OCI-LY7 (cell line): ENCODE data around the gene HINT2. TPM values are rescaled to one million over a fixed set of nuclear protein-coding genes. Genes with fewer than 3 reads are reported as not detected.

Experiments used
- BruUV-seq: library from RNA; stranded (reverse); fragments of 400-500 nt; replicated peaks from 2 replicates; lab custom pipeline; 2021; lab: Mats Ljungman, UMichigan
- CTCF ChIA-PET: fragments of 300-600 bp; sonication (Branson Sonifier 250); formaldehyde crosslinking; loops from one replicate; lab custom pipeline; 2022; ENCODE audit warnings: antibody characterized with exemption; ENCODE audit not compliant: unreplicated experiment; lab: Charles Lee
- POLR2A ChIA-PET: fragments of 300-600 bp; sonication (Branson Sonifier 250); formaldehyde crosslinking; loops from one replicate; lab custom pipeline; 2022; ENCODE audit warnings: antibody characterized with exemption; lab: Charles Lee
- DNase-seq: peaks from one replicate; pipeline ENCODE4 v3.0.0-alpha.2; 2015; ENCODE audit warnings: low spot score
- H2AFZ ChIP-seq: fragments of 200-600 bp; sonication (generic), shearing (Covaris generic); 2 replicates; pipeline ENCODE4 v1.6.1; 2014; ENCODE audit warnings: mild to moderate bottlenecking, antibody characterized with exemption, low read length, moderate library complexity
- H3K27ac ChIP-seq: fragments of 200-600 bp; sonication (generic); 2 replicates; pipeline ENCODE4 v1.5.1; 2014; ENCODE audit warnings: mixed run types, low read depth, mild to moderate bottlenecking, moderate library complexity, low read length, inconsistent platforms; ENCODE audit not compliant: poor library complexity, severe bottlenecking
- H3K36me3 ChIP-seq: fragments of 200-600 bp; sonication (generic); 2 replicates; pipeline ENCODE4 v1.6.1; 2014; ENCODE audit warnings: mild to moderate bottlenecking, antibody characterized with exemption, low read length, moderate library complexity, mixed read lengths; ENCODE audit not compliant: insufficient read depth
- H3K4me1 ChIP-seq: fragments of 200-600 bp; sonication (generic); 2 replicates; pipeline ENCODE4 v1.5.1; 2014; ENCODE audit warnings: mild to moderate bottlenecking, low read length; ENCODE audit not compliant: insufficient read depth, poor library complexity, severe bottlenecking
- H3K4me2 ChIP-seq: fragments of 200-600 bp; sonication (generic); 2 replicates; pipeline ENCODE4 v1.6.1; 2014; ENCODE audit warnings: mild to moderate bottlenecking, low read length
- H3K4me3 ChIP-seq: fragments of 200-600 bp; sonication (generic); 2 replicates; pipeline ENCODE4 v1.5.1; 2014; ENCODE audit warnings: mild to moderate bottlenecking, low read depth, low read length; ENCODE audit not compliant: poor library complexity, severe bottlenecking
- H3K79me2 ChIP-seq: fragments of 200-600 bp; sonication (generic); 2 replicates; pipeline ENCODE4 v1.6.1; 2016; ENCODE audit warnings: low read depth, mild to moderate bottlenecking, low read length, moderate library complexity, mixed read lengths; ENCODE audit not compliant: insufficient read depth
- H3K9me2 ChIP-seq: fragments of 200-600 bp; sonication (generic); 2 replicates; pipeline ENCODE4 v1.6.1; 2016; ENCODE audit warnings: mild to moderate bottlenecking, low read length, mixed read lengths; ENCODE audit not compliant: insufficient read depth
- H3K9me3 ChIP-seq: fragments of 200-600 bp; sonication (generic); 2 replicates; pipeline ENCODE4 v1.6.1; 2014; ENCODE audit warnings: mild to moderate bottlenecking, mixed run types, low read length, mixed read lengths
- H4K20me1 ChIP-seq: fragments of 200-600 bp; sonication (generic); 2 replicates; pipeline ENCODE4 v1.6.1; 2014; ENCODE audit warnings: mild to moderate bottlenecking, antibody characterized with exemption, low read length, moderate library complexity, mixed read lengths; ENCODE audit not compliant: insufficient read depth
- CTCF ChIP-seq: fragments of 200-600 bp; sonication (generic); conservative IDR thresholded peaks from 2 replicates; pipeline ENCODE4 v1.5.1; 2014; ENCODE audit warnings: mild to moderate bottlenecking, antibody characterized with exemption, low read length, moderate library complexity, mixed read lengths
- EZH2phosphoT487 ChIP-seq: fragments of 200-600 bp; sonication (generic); IDR thresholded peaks from 2 replicates; pipeline ENCODE4 v1.6.1; 2018; ENCODE audit warnings: low read depth, borderline replicate concordance, mild to moderate bottlenecking, mixed run types, antibody characterized with exemption, low read length, moderate library complexity, mixed read lengths
- intact Hi-C: fragments of 100-400 bp; cut with micrococcal nuclease; formaldehyde crosslinking; loops from one replicate; pipeline ENCODE4 v1.10.0; 2022; ENCODE audit not compliant: unreplicated experiment
- total RNA-seq, 2 experiments: library from RNA; depleted of rRNA in 1 of 2; stranded (reverse); fragments of >200 nt in 1 of 2; shearing (Covaris generic) in 1 of 2; gene quantifications; 2 replicates each; pipeline ENCODE4 v1.2.3, GENCODE V29; 2014 to 2022

HINT2 gene
- total RNA-seq, 2 experiments from 2014 or later = 82.5 to 84.5 TPM

- H3K9me2 ChIP-seq = no peaks in the 10 kb centered on the region
- no peaks in the 10 kb centered on the region for H3K36me3 ChIP-seq
- peak overlapping the region; percentile 43 for H3K4me2 ChIP-seq
- no peak overlapping the region for H3K4me3 ChIP-seq
- H3K9me3 ChIP-seq = no peaks in the 10 kb centered on the region
- POLR2A ChIA-PET = interaction anchor here (0.9 kb wide), 1 partner anchor 10 kb away, joined by 4 read pairs; no protein-coding TSS in a partner anchor
- peak overlapping the region; percentile 51; the same call in 1 of the 2 replicates for H2AFZ ChIP-seq
- CTCF ChIA-PET = interaction anchor here (0.6 to 0.8 kb wide), 2 partner anchors 43 to 47 kb away, joined by 3 to 4 read pairs; no protein-coding TSS in a partner anchor
- no peak overlapping the region for H3K27ac ChIP-seq
- intact Hi-C loops = no loop called here
- DNase-seq = peak; percentile 43
- no peaks in the 10 kb centered on the region for H3K79me2 ChIP-seq
- no peaks in the 10 kb centered on the region for H4K20me1 ChIP-seq
- TF ChIP-seq EZH2phosphoT487 (no peak), CTCF (peak; percentile 76)
- peaks cover 24% of the 10 kb centered on the region for H3K4me1 ChIP-seq
- no TSS peak for BruUV-seq
Observed at GRCh38 chr9:35835216-35835632, 20.4 kb upstream of the HINT2 start.

- CTCF ChIA-PET = interaction anchor here (0.6 kb wide), 1 partner anchor 48 kb away, joined by 3 read pairs; no protein-coding TSS in a partner anchor
- Histone ChIP-seq H3K4me3 (peak overlapping the region; percentile 2), H3K27ac (peak overlapping the region; percentile 15), H2AFZ (peak overlapping the region; percentile 51), H3K9me3 (no peaks in the 10 kb centered on the region), H3K4me2 (peak overlapping the region; percentile 43), H3K36me3 (no peaks in the 10 kb centered on the region), H3K79me2 (no peaks in the 10 kb centered on the region), H3K4me1 (peaks cover 31% of the 10 kb centered on the region), H4K20me1 (no peaks in the 10 kb centered on the region), H3K9me2 (no peaks in the 10 kb centered on the region)
- no TSS peak for BruUV-seq
- intact Hi-C loops = no loop called here
- TF ChIP-seq CTCF (no peak), EZH2phosphoT487 (no peak)
- DNase-seq = peak; percentile 30
- POLR2A ChIA-PET = interaction anchor here (0.9 to 1.0 kb wide), 5 partner anchors 8 to 106 kb away, joined by 3 to 5 read pairs (median 3); partner anchors contain the start of gene SPAG8
Observed at GRCh38 chr9:35834260-35835215, 19.7 kb upstream of the HINT2 start.
